ENCODE results near the gene UBE2I. TPM values are rescaled to one million over a fixed set of nuclear protein-coding genes. Genes with fewer than 3 reads are reported as not detected.

UBE2I gene
- total RNA-seq, 1 experiment from 2014 or later, result 71.3 TPM

GRCh38 chr16:1363501-1364041, 54.1 kb downstream of the UBE2I start:
- CTCF ChIA-PET, result no interaction called here
- peak; percentile 46 for DNase-seq
- Histone ChIP-seq H3K4me2 (ENCODE audit: low read length) (no peak overlapping the region), H3K27ac (ENCODE audit: low read length) (no peak overlapping the region), H3F3A (ENCODE audit: low read length, unreplicated experiment) (no peaks in the 10 kb centered on the region), H3K9me2 (replicated peaks; ENCODE audit: low read length) (no peaks in the 10 kb centered on the region), H2AFZ (ENCODE audit: low read length) (no peak overlapping the region), H3K36me3 (ENCODE audit: low read depth, low read length) (peaks cover 18% of the 10 kb centered on the region), H3K4me3 (ENCODE audit: low read length) (no peak overlapping the region), H3K9ac (ENCODE audit: low read length) (no peak overlapping the region), H3K79me2 (ENCODE audit: low read length) (peaks cover 43% of the 10 kb centered on the region), H3K9me3 (ENCODE audit: low read length) (no peaks in the 10 kb centered on the region), H3K4me1 (ENCODE audit: insufficient read depth, low read length) (0 out of 2 replicates have a peak, but pooled peaks cover under 1% of the 10 kb centered on the region), H3K27me3 (ENCODE audit: low read length) (no peaks in the 10 kb centered on the region), H4K20me1 (ENCODE audit: low read length) (no peaks in the 10 kb centered on the region)
- TF ChIP-seq EZH2 (IDR thresholded peaks at IDR 0.05; ENCODE audit: low read length, unreplicated experiment) (no peak), EZH2phosphoT487 (IDR thresholded peaks at IDR 0.05; ENCODE audit: borderline replicate concordance, low read length) (no peak)
- TF ChIP-seq, protein P1, sequence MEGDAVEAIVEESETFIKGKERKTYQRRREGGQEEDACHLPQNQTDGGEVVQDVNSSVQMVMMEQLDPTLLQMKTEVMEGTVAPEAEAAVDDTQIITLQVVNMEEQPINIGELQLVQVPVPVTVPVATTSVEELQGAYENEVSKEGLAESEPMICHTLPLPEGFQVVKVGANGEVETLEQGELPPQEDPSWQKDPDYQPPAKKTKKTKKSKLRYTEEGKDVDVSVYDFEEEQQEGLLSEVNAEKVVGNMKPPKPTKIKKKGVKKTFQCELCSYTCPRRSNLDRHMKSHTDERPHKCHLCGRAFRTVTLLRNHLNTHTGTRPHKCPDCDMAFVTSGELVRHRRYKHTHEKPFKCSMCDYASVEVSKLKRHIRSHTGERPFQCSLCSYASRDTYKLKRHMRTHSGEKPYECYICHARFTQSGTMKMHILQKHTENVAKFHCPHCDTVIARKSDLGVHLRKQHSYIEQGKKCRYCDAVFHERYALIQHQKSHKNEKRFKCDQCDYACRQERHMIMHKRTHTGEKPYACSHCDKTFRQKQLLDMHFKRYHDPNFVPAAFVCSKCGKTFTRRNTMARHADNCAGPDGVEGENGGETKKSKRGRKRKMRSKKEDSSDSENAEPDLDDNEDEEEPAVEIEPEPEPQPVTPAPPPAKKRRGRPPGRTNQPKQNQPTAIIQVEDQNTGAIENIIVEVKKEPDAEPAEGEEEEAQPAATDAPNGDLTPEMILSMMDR (conservative IDR thresholded peaks at IDR 0.05; ENCODE audit: low read depth, low read length), result peak; percentile 72
- POLR2A ChIA-PET (ENCODE audit: unreplicated experiment), result no interaction called here
- ATAC-seq, result peak; percentile 80
- intact Hi-C loops (cut with micrococcal nuclease), result no loop called here
- no TSS peak for BruUV-seq (replicated peaks)

DNA sequence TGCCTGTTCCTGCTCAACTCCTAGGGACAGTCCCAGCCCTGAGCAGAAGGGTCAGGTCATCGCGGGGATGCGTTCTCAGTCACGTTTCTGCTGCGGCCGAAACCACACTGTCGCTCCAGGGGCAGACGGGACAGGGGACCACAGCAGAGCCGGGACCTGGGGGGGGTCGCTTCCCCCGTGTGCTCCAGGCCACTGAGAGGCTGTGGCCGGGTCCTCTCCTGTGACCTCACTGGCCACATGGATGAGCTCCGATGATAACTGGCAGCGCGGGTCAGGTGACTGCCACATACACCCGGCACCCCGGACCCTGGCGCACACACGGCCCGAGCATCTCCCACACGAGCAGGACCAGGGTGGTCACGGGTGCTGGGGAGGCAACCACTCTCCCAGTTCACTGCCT, 55.1 kb downstream of the UBE2I start:
- ChIA-PET CTCF (interaction anchor here (0.6 kb wide), 1 partner anchor 586 kb away, joined by 10 read pairs; no protein-coding TSS in a partner anchor), POLR2A (ENCODE audit: unreplicated experiment) (no interaction called here)
- no peak overlapping the region for H3K4me2 ChIP-seq (ENCODE audit: low read length)
- no peaks in the 10 kb centered on the region for H3K27me3 ChIP-seq (ENCODE audit: low read length)
- no peaks in the 10 kb centered on the region for H4K20me1 ChIP-seq (ENCODE audit: low read length)
- no peak overlapping the region for H3K9ac ChIP-seq (ENCODE audit: low read length)
- no peaks in the 10 kb centered on the region for H3F3A ChIP-seq (ENCODE audit: low read length, unreplicated experiment)
- no peak overlapping the region for H3K27ac ChIP-seq (ENCODE audit: low read length)
- no peaks in the 10 kb centered on the region for H3K9me3 ChIP-seq (ENCODE audit: low read length)
- intact Hi-C loops (cut with micrococcal nuclease), result no loop called here
- no peaks in the 10 kb centered on the region for H3K9me2 ChIP-seq (replicated peaks; ENCODE audit: low read length)
- H3K4me1 ChIP-seq (ENCODE audit: insufficient read depth, low read length), result no peaks in the 10 kb centered on the region
- DNase-seq (no peak), ATAC-seq (no peak)
- H2AFZ ChIP-seq (ENCODE audit: low read length), result no peak overlapping the region
- no peak overlapping the region for H3K4me3 ChIP-seq (ENCODE audit: low read length)
- no peak for TF ChIP-seq EZH2 (IDR thresholded peaks at IDR 0.05; ENCODE audit: low read length, unreplicated experiment)
- TF ChIP-seq, protein P1 (conservative IDR thresholded peaks at IDR 0.05; ENCODE audit: low read depth, low read length), result no peak
- TF ChIP-seq EZH2phosphoT487 (IDR thresholded peaks at IDR 0.05; ENCODE audit: borderline replicate concordance, low read length), result no peak
- peaks cover 35% of the 10 kb centered on the region for H3K79me2 ChIP-seq (ENCODE audit: low read length)
- no TSS peak for BruUV-seq (replicated peaks)
- peaks cover 16% of the 10 kb centered on the region for H3K36me3 ChIP-seq (ENCODE audit: low read depth, low read length)

- Histone ChIP-seq H3K4me2 (ENCODE audit: low read length) (no peak overlapping the region), H3K9me2 (replicated peaks; ENCODE audit: low read length) (no peaks in the 10 kb centered on the region), H3K27ac (ENCODE audit: low read length) (no peak overlapping the region), H2AFZ (ENCODE audit: low read length) (no peak overlapping the region), H4K20me1 (ENCODE audit: low read length) (no peaks in the 10 kb centered on the region), H3K79me2 (ENCODE audit: low read length) (peaks cover 20% of the 10 kb centered on the region), H3K4me3 (ENCODE audit: low read length) (no peak overlapping the region), H3K9ac (ENCODE audit: low read length) (no peak overlapping the region), H3K27me3 (ENCODE audit: low read length) (no peaks in the 10 kb centered on the region), H3F3A (ENCODE audit: low read length, unreplicated experiment) (no peaks in the 10 kb centered on the region), H3K36me3 (ENCODE audit: low read depth, low read length) (peaks cover 15% of the 10 kb centered on the region), H3K4me1 (ENCODE audit: insufficient read depth, low read length) (no peaks in the 10 kb centered on the region), H3K9me3 (ENCODE audit: low read length) (no peaks in the 10 kb centered on the region)
- TF ChIP-seq, protein P1 (conservative IDR thresholded peaks at IDR 0.05; ENCODE audit: low read depth, low read length), result no peak
- TF ChIP-seq EZH2 (IDR thresholded peaks at IDR 0.05; ENCODE audit: low read length, unreplicated experiment), result no peak
- TF ChIP-seq EZH2phosphoT487 (IDR thresholded peaks at IDR 0.05; ENCODE audit: borderline replicate concordance, low read length), result no peak
- no TSS peak for BruUV-seq (replicated peaks)
- ATAC-seq (no peak), DNase-seq (no peak)
- intact Hi-C loops (cut with micrococcal nuclease), result no loop called here
- CTCF ChIA-PET, result no interaction called here
- POLR2A ChIA-PET (ENCODE audit: unreplicated experiment), result no interaction called here
Measured at GRCh38 chr16:1366060-1366711, 56.8 kb downstream of the UBE2I start.

Measured in PC-3 (cell line).